ENCODE data around the gene GGCX.
A peak's percentile ranks its signal among the peaks of the same experiment; 100 is the strongest.
"Not testable (repeated sequence)": the region's sequence is repeated elsewhere in the genome, so short reads cannot be mapped to it uniquely, and the experiment has no call there.

The GGCX gene

DNA sequence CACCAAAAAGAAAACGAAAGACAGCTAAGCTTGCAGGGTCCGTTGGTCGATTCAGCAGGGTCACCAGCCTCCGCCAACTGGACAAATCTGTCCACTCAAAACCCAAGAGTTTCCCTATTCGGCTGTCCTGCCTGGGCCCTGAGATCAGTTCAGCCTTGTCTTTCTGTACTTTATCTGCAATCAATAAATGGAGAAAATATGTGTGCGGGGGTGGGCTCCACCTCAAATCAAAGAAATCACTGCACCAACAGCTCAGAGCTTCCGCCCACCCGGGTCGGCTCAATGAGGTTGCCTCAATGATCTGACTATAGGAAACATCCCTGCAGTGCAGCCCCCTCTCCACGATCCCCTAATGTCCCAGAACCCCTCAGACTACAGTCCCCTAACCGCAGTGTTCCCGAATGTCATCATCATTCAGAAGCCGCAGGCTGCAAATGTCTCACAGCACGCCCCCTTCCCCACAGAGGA, 447 bp downstream of the GGCX start:
- DNase-seq = no peak

DNA sequence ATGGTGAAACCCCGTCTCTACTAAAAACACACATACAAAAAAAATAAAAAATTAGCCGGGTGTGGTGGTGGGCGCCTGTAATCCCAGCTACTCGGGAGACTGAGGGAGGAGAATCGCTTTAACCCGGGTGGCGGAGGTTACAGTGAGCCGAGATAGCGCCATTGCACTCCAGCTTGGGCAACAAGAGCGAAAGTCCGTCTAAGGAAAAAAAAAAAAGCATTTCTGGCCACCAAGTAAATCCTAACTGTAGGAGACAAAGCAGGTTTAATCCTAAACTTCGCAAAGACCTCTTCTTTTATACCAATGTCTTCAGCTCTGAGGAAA, 928 bp downstream of the GGCX start:
- not testable (repeated sequence) for DNase-seq

- DNase-seq = no peak
Observed at GRCh38 chr2:85558160-85558559, 3.1 kb downstream of the GGCX start.

GRCh38 chr2:85557130-85557529, 4.2 kb downstream of the GGCX start:
- no peak for DNase-seq

- DNase-seq = no peak
Observed at GRCh38 chr2:85554980-85555612, 6.2 kb downstream of the GGCX start.

GRCh38 chr2:85553184-85553583, 8.1 kb downstream of the GGCX start:
- DNase-seq = no peak

DNA sequence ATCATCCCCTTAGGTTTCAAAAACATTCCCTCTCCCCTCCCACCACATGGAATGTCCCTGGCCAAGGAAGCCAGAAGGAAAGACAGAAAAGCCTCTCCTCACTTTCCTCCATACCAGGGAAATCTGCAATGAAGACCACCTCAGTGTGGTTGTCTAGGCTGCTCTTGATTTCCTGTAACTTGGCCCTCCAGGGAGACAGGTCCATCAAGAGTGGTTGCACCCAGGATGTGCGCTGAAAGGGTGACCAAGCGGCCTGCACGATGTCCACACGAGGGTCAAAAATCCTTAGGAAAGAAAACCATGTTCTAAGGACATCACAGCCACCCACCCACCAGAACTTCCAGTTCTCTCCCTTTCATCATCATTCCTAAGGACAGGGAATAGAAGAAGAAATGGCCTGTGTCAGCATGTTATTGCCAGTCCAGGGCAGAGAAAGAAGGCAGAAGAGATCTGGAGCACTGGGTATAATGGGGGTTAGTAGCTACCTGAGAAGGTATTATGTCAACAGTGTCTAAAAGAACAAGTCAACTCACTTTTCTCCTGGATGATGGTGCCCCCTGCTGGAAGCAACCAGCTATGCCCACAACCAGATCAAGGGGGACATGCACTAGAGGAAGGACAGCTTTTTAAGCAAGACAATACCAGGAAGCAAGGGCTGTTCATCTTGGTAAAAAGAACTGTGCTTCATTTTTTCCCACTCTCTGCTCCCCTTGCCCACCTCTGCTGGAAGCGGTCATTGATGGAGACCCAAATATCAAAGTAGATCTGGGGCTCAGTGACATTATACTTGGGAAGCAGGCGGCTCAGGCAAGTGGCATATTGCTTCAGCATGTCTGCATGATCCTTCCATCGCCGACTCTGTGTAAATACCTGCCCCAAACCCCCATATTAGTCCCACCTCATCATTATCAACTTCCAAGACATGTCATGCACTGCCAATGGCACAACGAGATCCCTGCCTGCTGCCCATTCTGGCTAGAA, 9.3 kb downstream of the GGCX start:
- peak; percentile 65 for DNase-seq

DNA sequence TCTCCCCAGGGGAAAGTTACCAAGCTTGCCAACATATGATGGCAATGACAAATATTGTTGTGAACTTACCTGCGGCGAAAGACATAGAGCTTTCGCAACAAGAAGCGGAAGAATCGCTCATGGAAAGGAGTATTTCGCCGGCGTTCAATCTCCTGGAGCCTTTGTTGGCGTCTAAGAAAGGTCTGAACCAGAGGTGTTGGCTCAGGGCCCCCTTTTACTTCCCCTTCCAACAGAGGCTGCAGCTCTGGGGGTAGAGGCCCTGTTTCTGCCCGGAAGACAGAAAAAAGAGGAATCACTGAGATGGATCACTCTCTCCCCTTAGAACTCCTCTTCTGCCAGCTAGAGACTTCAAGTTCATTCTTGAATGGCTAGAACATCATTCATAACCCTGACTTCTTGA, 10.8 kb downstream of the GGCX start:
- no peak for DNase-seq

GRCh38 chr2:85549826-85550225, 11.5 kb downstream of the GGCX start:
- peak; percentile 93 for DNase-seq

- DNase-seq = no peak
Observed at GRCh38 chr2:85549095-85549494, 12.2 kb downstream of the GGCX start.

DNA sequence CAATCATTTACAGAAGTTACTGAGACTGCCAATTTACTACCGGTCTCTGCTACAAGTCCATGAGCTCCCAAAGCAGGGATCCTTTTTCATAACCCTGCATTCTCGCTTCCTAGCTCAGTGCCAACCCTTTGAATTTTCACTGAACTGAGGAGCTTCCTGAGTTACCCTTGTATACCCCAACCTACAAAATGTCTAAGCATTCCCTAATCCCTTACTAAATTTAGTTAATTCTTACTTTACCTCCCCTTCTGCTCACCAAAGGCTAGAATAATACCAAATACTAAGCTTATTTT, 12.7 kb downstream of the GGCX start:
- no peak for DNase-seq

GRCh38 chr2:85547859-85548607, 13.3 kb downstream of the GGCX start:
- no peak for DNase-seq

DNA sequence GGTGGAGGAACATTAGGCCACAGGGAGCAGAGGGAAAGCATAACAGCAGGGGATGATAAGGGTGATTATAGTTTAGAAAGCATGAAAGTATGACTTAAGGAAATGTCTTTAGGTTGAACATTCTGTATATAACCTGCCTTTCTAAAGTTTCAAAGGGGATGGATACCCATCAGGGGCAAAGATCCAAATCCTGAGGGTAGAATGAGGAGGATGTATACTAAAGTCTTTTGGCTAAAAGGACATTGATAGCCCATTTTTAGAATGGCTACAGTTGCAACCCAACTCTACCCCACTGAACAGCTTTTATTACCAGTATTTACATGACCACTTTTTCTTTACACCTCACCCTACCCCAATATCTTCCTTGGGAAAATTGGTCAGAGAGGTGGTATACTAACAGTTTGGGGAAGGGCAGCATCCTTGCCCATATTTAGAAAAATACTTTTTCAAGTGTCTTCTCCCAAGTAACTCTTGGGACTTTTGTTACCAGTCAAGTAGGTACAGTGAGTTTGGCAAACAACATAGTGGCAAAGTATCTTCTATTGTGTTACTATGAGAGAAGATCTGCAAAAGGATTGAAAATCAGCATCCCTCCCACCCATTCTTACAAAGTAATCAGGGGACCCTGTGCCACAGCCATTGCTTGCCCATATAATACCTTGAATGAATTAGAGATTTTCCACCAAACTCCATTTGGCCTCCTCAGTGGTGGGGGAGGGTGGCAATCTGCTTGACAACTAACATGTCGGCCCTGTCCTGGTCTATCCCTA, 14.0 kb downstream of the GGCX start:
- no peak for DNase-seq

- DNase-seq = no peak
Observed at GRCh38 chr2:85545780-85546240, 15.5 kb downstream of the GGCX start.

- not testable (repeated sequence) for DNase-seq
Observed at GRCh38 chr2:85544915-85545779, 16.1 kb downstream of the GGCX start.

- not testable (repeated sequence) for DNase-seq
Observed at GRCh38 chr2:85544254-85544691, 17.0 kb downstream of the GGCX start.

GRCh38 chr2:85542777-85543176, 18.5 kb downstream of the GGCX start:
- DNase-seq = no peak

- no peak for DNase-seq
Observed at GRCh38 chr2:85541753-85542457, 19.4 kb downstream of the GGCX start.

GRCh38 chr2:85541262-85541661, 20.0 kb downstream of the GGCX start:
- no peak for DNase-seq

- DNase-seq = no peak
Observed at GRCh38 chr2:85540133-85540648, 21.1 kb downstream of the GGCX start.
